K562 (cell line): Measurements from ENCODE around the gene SARS2. TPM values are rescaled to one million over a fixed set of nuclear protein-coding genes. Genes with fewer than 3 reads are reported as not detected.

ENCODE experiments used
- ATF7 ChIP-seq: fragments of 450-650 bp; IDR thresholded peaks from 2 replicates; pipeline ENCODE4 v1.7.1; 2014; ENCODE audit warnings: mild to moderate bottlenecking, moderate library complexity
- CHD4 ChIP-seq: fragments of 200-600 bp; sonication (generic); IDR thresholded peaks from 3 replicates; pipeline ENCODE4 v1.6.1; 2012; ENCODE audit warnings: low read depth, mild to moderate bottlenecking, mixed read lengths, low read length, inconsistent platforms; ENCODE audit not compliant: insufficient read depth, insufficient replicate concordance, poor library complexity, severe bottlenecking
- CREB3L1 ChIP-seq: fragments of 450-650 bp; IDR thresholded peaks from 2 replicates; pipeline ENCODE4 v1.6.1; 2014; ENCODE audit warnings: low read depth, mild to moderate bottlenecking, moderate library complexity, borderline replicate concordance
- ELF1 ChIP-seq: fragments of 200-800 bp; sonication (Bioruptor generic); IDR thresholded peaks from 2 replicates; pipeline ENCODE4 v1.6.1; 2016; ENCODE audit warnings: missing genetic modification characterization, missing compliant biosample characterization
- ESRRA ChIP-seq: fragments of 450-650 bp; IDR thresholded peaks from 2 replicates; pipeline ENCODE4 v1.6.1; 2014; ENCODE audit warnings: low read depth, mild to moderate bottlenecking, moderate library complexity, borderline replicate concordance
- FOXP1 ChIP-seq: sonication (generic); formaldehyde crosslinking; IDR thresholded peaks from 2 replicates; pipeline ENCODE4 v1.8.0; 2022; ENCODE audit warnings: mild to moderate bottlenecking, missing genetic modification reagents
- NR4A1 ChIP-seq, 2 experiments: fragments of 250-450 bp in 1 of 2; fragments of 450-650 bp in 1 of 2; sonication (Bioruptor Pico) in 1 of 2; IDR thresholded peaks; 2 replicates each; pipeline versions ENCODE4 v1.4.0 to v1.6.1; 2016 to 2020; ENCODE audit warnings: mild to moderate bottlenecking in 2 of 2, missing compliant biosample characterization in 1 of 2, missing genetic modification characterization in 1 of 2, moderate library complexity in 1 of 2
- PHF21A ChIP-seq: fragments of 450-650 bp; IDR thresholded peaks from 2 replicates; pipeline ENCODE4 v1.6.1; 2017; ENCODE audit warnings: low read depth, borderline replicate concordance
- SRSF9 ChIP-seq: fragments of 200-400 bp; formaldehyde crosslinking; IDR thresholded peaks from 2 replicates; pipeline ENCODE4 v1.6.1; 2017; ENCODE audit warnings: low read depth, low read length, borderline replicate concordance
- TBP ChIP-seq: optimal IDR thresholded peaks from 2 replicates; pipeline ENCODE3; 2011; ENCODE audit warnings: low read depth, low read length, improper control_type of control experiment
- XRCC4 ChIP-seq: IDR thresholded peaks from one replicate; pipeline ENCODE4 v1.6.1; 2011; ENCODE audit not compliant: insufficient read depth, insufficient read length; ENCODE audit errors: extremely low read depth
- ZBTB33 ChIP-seq: sonication (generic); formaldehyde crosslinking; IDR thresholded peaks from 2 replicates; pipeline ENCODE4 v1.8.1; 2023; ENCODE audit warnings: mild to moderate bottlenecking, missing genetic modification reagents
- ZNF224 ChIP-seq: sonication (generic); formaldehyde crosslinking; IDR thresholded peaks from 2 replicates; pipeline ENCODE4 v1.8.0; 2022; ENCODE audit warnings: mild to moderate bottlenecking, missing genetic modification reagents
- polyA plus RNA-seq, 8 experiments: library from polyadenylated mRNA; depleted of rRNA in 4 of 8; stranded (reverse) in 5 of 8; unstranded in 3 of 8; fragments of >200 nt; fragmentation: Nextera tagmentation in 2 of 8; fragmentation: Illumina TruSeq in 1 of 8; extraction: Ambion mirVana in 2 of 8; extraction: Trizol in 1 of 8; gene quantifications; 2 replicates each; pipeline versions ENCODE4 v1.2.1 to v1.2.3, GENCODE V29; 2011 to 2014; ENCODE audit warnings: inconsistent platforms in 1 of 8, missing spikeins in 1 of 8
- total RNA-seq, 7 experiments: library from RNA; depleted of rRNA in 6 of 7; stranded (reverse); fragments of >200 nt in 6 of 7; fragmentation: Illumina TruSeq in 2 of 7; extraction: Trizol in 2 of 7; gene quantifications; 2 replicates each; pipeline versions ENCODE4 v1.2.1 to v1.2.3, GENCODE V29; 2011 to 2021; ENCODE audit warnings: low replicate concordance in 1 of 7
- TF ChIP-seq, protein P1 (sequence below): fragments of 250-450 bp; sonication (Bioruptor Pico); IDR thresholded peaks from 2 replicates; pipeline ENCODE4 v1.8.0; 2021; ENCODE audit warnings: moderate library complexity, mild to moderate bottlenecking, inconsistent platforms
- TF ChIP-seq, protein P2 (sequence below): fragments of 200-800 bp; sonication (Bioruptor generic); IDR thresholded peaks from 2 replicates; pipeline ENCODE4 v1.6.1; 2017; ENCODE audit warnings: missing genetic modification characterization, missing compliant biosample characterization
- TF ChIP-seq, protein P3 (sequence below): fragments of 450-650 bp; formaldehyde crosslinking; IDR thresholded peaks from 2 replicates; pipeline ENCODE4 v1.4.0; 2022; ENCODE audit warnings: mild to moderate bottlenecking, moderate library complexity

SARS2 gene
- total and polyA plus RNA-seq, 9 of the 15 experiments (the other 6 are each of a cell fraction or from before 2014, with no cell fraction given) = 3.1 to 59.1 (median 31.7) TPM

- TF ChIP-seq XRCC4 (no peak), CREB3L1 (peak; percentile 96), ELF1 (tag) (peak; percentile 96), ATF7 (peak; percentile 93), ESRRA (peak; percentile 73; the same call in 1 of the 2 replicates), SRSF9 (no peak), TBP (peak; percentile 68), NR4A1 (CRISPR knock-in tag; IDR thresholded peaks at IDR 0.05) (no peak), NR4A1 (tag; IDR thresholded peaks at IDR 0.05) (no peak), ZNF224 (CRISPR knock-in tag) (no peak), FOXP1 (CRISPR knock-in tag) (peak; percentile 49; the same call in 1 of the 2 replicates), CHD4 (no peak), ZBTB33 (CRISPR knock-in tag) (peak; percentile 39; the same call in 1 of the 2 replicates), PHF21A (no peak)
- TF ChIP-seq, protein P1, sequence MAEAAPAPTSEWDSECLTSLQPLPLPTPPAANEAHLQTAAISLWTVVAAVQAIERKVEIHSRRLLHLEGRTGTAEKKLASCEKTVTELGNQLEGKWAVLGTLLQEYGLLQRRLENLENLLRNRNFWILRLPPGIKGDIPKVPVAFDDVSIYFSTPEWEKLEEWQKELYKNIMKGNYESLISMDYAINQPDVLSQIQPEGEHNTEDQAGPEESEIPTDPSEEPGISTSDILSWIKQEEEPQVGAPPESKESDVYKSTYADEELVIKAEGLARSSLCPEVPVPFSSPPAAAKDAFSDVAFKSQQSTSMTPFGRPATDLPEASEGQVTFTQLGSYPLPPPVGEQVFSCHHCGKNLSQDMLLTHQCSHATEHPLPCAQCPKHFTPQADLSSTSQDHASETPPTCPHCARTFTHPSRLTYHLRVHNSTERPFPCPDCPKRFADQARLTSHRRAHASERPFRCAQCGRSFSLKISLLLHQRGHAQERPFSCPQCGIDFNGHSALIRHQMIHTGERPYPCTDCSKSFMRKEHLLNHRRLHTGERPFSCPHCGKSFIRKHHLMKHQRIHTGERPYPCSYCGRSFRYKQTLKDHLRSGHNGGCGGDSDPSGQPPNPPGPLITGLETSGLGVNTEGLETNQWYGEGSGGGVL (CRISPR knock-in tag) = no peak
- TF ChIP-seq, protein P2, sequence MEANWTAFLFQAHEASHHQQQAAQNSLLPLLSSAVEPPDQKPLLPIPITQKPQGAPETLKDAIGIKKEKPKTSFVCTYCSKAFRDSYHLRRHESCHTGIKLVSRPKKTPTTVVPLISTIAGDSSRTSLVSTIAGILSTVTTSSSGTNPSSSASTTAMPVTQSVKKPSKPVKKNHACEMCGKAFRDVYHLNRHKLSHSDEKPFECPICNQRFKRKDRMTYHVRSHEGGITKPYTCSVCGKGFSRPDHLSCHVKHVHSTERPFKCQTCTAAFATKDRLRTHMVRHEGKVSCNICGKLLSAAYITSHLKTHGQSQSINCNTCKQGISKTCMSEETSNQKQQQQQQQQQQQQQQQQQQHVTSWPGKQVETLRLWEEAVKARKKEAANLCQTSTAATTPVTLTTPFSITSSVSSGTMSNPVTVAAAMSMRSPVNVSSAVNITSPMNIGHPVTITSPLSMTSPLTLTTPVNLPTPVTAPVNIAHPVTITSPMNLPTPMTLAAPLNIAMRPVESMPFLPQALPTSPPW (CRISPR knock-in tag) = peak; percentile 85
- TF ChIP-seq, protein P3, sequence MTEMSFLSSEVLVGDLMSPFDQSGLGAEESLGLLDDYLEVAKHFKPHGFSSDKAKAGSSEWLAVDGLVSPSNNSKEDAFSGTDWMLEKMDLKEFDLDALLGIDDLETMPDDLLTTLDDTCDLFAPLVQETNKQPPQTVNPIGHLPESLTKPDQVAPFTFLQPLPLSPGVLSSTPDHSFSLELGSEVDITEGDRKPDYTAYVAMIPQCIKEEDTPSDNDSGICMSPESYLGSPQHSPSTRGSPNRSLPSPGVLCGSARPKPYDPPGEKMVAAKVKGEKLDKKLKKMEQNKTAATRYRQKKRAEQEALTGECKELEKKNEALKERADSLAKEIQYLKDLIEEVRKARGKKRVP (CRISPR knock-in tag) = no peak
Measured at GRCh38 chr19:38899447-38900201, 30.9 kb downstream of the SARS2 start, which contains the start of the genes NFKBIB and SIRT2 (continued).
